ENCODE data around the gene BRD3. TPM values are rescaled to one million over a fixed set of nuclear protein-coding genes. Genes with fewer than 3 reads are reported as not detected.

Gene BRD3
- 68.2 TPM for total RNA-seq

DNA sequence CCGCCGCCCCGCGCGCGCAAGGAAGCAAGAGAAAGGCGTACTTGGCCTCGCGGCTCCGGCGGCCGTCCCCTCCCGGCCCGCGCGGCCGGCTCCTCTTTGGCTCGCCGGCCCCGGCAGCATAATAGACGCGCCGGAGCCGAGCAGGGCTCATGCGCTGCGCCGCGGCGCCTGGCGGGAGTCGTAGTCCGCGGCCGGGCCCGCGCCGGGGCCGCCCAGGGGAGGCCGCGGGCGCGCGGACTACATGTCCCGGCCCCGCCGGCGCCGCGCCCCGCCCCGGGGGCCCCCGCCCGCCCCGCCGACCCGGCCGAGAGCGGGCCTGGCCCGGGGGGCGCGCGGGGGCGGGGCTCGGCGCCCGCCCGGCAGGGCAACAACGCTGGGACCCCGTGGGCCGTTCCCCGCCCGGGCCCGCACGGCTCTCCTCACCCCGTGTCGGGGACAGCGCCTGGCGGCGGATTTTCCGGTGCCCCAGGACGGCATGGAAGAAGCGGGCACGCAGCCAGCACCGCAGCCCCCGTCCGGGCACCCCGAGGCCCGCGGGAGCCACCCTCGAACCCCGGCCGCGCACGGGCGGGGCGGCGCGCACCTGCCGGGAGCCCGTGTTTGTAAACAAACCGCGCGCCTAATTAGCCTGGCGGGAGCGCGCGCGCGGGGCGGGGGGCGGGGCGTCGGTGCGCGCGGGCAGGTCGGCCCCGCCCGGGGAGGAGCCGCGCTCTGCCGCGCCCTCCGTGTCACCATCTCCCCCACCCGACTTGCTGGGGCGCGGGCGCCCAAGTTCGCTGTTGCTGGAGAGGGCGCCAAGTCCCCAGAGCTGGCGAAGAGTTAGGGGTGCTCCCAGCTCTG lies at the start of gene BRD3:
Gene BRD3, minus strand, starts transcription at position 123 of the 840 bp plus-strand sequence. CDS start 14,549 bp downstream, outside the sequence.

DNA sequence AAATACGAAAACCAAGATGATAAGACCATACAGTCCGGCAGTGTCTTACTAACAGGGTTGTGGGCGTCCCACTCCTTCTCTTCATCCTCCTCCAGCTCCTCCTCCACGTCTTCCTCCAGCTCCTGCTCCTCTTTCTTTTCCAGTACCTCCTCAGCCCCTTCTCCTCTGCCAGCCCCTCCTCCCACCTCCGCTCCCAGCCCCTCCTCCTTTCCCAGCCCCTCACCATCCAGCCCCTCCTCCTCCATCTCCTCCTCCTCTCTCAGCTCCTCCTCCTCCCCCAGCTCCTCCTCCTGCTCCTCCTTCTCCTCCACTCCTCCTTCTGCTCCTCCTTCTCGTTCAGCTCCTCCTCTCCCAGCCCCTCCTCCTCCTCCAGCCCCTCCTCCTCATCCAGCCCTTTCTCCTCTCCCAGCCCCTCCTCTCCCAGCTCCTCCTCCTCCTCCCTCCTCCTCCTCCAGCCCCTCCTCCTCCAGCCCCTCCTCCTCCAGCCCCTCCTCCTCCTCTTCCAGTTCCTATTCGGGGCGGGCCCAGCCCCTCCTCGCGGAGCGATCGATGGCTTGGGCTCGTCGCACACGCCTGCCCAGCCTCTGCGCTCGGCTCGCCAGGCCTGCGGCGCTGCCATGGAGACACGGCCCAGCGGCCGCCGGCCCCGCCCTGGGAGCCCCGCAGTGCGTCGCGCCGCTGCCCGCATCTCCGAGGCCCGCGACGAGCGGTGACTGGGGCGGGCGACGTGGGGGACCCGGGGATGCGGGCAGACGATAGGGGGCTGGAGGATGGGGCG lies 42.8 kb downstream of the BRD3 start, which contains the start of gene BRD3OS:
Gene BRD3OS, plus strand, starts transcription at position 654 of the 778 bp plus-strand sequence. CDS start 1,267 bp downstream, outside the sequence.

DNA sequence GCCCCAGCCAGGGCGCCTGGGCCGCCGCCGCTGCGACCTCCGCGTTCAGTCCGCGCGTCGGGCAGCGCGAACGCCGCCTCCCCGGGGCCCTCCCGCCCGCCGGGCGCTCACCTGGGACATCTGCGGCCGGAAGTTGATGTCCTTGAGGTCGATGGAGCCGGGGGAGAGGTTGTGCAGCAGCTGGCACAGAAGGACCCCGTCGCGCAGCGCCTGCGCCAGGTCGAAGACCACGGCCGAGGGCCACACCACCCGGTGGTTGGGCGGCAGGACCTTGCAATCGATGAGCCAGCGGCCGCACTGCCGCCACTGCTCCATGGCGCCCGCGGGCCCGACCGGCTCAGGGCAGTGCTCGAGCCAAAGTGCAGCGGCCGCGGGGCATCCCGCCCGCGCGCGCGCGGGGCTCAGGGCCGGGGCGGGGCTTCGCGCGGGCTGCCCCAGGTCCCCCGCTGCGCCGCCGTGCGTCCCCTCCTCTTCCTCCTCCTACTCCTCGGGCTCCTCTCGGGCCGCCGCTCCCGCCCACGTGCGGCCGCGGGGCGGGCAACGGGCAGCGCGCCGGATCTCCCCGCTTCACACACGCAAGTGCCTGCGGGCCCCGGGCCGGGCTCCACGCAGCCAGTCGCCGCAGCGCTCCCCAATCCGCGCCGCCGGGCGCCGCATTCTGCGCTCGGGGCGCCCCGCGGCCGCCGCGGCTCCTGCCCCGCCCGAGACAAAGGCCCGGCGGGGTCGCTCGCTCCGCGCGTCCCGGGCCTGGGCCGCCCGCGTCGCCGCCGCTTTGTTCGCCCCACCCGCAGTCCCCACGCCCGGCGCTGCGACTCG lies 75.7 kb downstream of the BRD3 start, which contains the start of gene VAV2:
Gene VAV2, minus strand, starts transcription at position 361 of the 816 bp plus-strand sequence. Its CDS starts 46 bp downstream, at position 315.

Other genes with a start within 250 kb of the BRD3 start
- gene VAV2, start 75.7 kb downstream of the BRD3 start, total RNA-seq = 21.4 TPM
- gene BRD3OS, start 42.5 kb downstream of the BRD3 start, total RNA-seq = 39.7 TPM
- gene WDR5, start 68.1 kb upstream of the BRD3 start, total RNA-seq = 25.3 TPM
- not detected for gene RNU6ATAC, start 96.5 kb upstream of the BRD3 start, total RNA-seq

Data from camera-type eye (tissue), 1 donor.